ENCODE data around the gene DNASE2B. TPM values are rescaled to one million over a fixed set of nuclear protein-coding genes. Genes with fewer than 3 reads are reported as not detected.

The DNASE2B gene
- total and polyA plus RNA-seq, 2 experiments from 2014 or later = not detected

- no peaks in the 10 kb centered on the region for H3K4me1 ChIP-seq (ENCODE audit: insufficient read depth)
- no peaks in the 10 kb centered on the region for H3F3A ChIP-seq (replicated peaks; ENCODE audit: low read depth)
- H3K79me2 ChIP-seq (replicated peaks; ENCODE audit: insufficient read depth) = no peaks in the 10 kb centered on the region
- H3K36me3 ChIP-seq (ENCODE audit: insufficient read depth) = no peaks in the 10 kb centered on the region
- H3K9me2 ChIP-seq (ENCODE audit: insufficient read depth) = no peaks in the 10 kb centered on the region
- no peak overlapping the region for H2AFZ ChIP-seq
- H3K27ac Mint-ChIP-seq = no peak overlapping the region
- no peak overlapping the region for H3K4me2 ChIP-seq
- H3K27me3 Mint-ChIP-seq (ENCODE audit: insufficient read depth, low read depth, poor library complexity) = no peaks in the 10 kb centered on the region
- H3K36me3 Mint-ChIP-seq (ENCODE audit: low read depth) = no peaks in the 10 kb centered on the region
- no peaks in the 10 kb centered on the region for H4K20me1 ChIP-seq (replicated peaks; ENCODE audit: insufficient read depth)
- H3K4me3 ChIP-seq = no peak overlapping the region
- H3K9me3 Mint-ChIP-seq = no peaks in the 10 kb centered on the region
- no peaks in the 10 kb centered on the region for H3K27me3 ChIP-seq (ENCODE audit: insufficient read depth)
- no peaks in the 10 kb centered on the region for H3K4me1 Mint-ChIP-seq
- H3K27ac ChIP-seq (ENCODE audit: low read depth) = no peak overlapping the region
- TF ChIP-seq REST (IDR thresholded peaks at IDR 0.05; ENCODE audit: unreplicated experiment) = no peak
- TF ChIP-seq POLR2AphosphoS5 (IDR thresholded peaks at IDR 0.05; ENCODE audit: low read depth) = no peak
- TF ChIP-seq EZH2 (IDR thresholded peaks at IDR 0.05; ENCODE audit: low read depth, unreplicated experiment) = no peak
- TF ChIP-seq, protein P1, sequence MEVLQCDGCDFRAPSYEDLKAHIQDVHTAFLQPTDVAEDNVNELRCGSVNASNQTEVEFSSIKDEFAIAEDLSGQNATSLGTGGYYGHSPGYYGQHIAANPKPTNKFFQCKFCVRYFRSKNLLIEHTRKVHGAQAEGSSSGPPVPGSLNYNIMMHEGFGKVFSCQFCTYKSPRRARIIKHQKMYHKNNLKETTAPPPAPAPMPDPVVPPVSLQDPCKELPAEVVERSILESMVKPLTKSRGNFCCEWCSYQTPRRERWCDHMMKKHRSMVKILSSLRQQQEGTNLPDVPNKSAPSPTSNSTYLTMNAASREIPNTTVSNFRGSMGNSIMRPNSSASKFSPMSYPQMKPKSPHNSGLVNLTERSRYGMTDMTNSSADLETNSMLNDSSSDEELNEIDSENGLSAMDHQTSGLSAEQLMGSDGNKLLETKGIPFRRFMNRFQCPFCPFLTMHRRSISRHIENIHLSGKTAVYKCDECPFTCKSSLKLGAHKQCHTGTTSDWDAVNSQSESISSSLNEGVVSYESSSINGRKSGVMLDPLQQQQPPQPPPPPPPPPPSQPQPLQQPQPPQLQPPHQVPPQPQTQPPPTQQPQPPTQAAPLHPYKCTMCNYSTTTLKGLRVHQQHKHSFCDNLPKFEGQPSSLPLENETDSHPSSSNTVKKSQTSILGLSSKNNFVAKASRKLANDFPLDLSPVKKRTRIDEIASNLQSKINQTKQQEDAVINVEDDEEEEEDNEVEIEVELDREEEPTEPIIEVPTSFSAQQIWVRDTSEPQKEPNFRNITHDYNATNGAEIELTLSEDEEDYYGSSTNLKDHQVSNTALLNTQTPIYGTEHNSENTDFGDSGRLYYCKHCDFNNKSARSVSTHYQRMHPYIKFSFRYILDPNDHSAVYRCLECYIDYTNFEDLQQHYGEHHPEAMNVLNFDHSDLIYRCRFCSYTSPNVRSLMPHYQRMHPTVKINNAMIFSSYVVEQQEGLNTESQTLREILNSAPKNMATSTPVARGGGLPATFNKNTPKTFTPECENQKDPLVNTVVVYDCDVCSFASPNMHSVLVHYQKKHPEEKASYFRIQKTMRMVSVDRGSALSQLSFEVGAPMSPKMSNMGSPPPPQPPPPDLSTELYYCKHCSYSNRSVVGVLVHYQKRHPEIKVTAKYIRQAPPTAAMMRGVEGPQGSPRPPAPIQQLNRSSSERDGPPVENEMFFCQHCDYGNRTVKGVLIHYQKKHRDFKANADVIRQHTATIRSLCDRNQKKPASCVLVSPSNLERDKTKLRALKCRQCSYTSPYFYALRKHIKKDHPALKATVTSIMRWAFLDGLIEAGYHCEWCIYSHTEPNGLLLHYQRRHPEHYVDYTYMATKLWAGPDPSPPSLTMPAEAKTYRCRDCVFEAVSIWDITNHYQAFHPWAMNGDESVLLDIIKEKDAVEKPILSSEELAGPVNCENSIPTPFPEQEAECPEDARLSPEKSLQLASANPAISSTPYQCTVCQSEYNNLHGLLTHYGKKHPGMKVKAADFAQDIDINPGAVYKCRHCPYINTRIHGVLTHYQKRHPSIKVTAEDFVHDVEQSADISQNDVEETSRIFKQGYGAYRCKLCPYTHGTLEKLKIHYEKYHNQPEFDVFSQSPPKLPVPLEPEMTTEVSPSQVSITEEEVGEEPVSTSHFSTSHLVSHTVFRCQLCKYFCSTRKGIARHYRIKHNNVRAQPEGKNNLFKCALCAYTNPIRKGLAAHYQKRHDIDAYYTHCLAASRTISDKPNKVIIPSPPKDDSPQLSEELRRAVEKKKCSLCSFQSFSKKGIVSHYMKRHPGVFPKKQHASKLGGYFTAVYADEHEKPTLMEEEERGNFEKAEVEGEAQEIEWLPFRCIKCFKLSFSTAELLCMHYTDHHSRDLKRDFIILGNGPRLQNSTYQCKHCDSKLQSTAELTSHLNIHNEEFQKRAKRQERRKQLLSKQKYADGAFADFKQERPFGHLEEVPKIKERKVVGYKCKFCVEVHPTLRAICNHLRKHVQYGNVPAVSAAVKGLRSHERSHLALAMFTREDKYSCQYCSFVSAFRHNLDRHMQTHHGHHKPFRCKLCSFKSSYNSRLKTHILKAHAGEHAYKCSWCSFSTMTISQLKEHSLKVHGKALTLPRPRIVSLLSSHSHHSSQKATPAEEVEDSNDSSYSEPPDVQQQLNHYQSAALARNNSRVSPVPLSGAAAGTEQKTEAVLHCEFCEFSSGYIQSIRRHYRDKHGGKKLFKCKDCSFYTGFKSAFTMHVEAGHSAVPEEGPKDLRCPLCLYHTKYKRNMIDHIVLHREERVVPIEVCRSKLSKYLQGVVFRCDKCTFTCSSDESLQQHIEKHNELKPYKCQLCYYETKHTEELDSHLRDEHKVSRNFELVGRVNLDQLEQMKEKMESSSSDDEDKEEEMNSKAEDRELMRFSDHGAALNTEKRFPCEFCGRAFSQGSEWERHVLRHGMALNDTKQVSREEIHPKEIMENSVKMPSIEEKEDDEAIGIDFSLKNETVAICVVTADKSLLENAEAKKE (CRISPR knock-in tag; IDR thresholded peaks at IDR 0.05) = no peak
- no peak for TF ChIP-seq STAT1 (IDR thresholded peaks at IDR 0.05; ENCODE audit: unreplicated experiment)
- TF ChIP-seq ETS1 (IDR thresholded peaks at IDR 0.05) = no peak
- no peak for TF ChIP-seq JUNB (IDR thresholded peaks at IDR 0.05; ENCODE audit: unreplicated experiment)
- TF ChIP-seq ZNF331 (CRISPR knock-in tag; IDR thresholded peaks at IDR 0.05; ENCODE audit: low read depth) = no peak
- no peak for TF ChIP-seq CTCF (conservative IDR thresholded peaks at IDR 0.05; ENCODE audit: low read depth in 2 of 2)
- no peak for TF ChIP-seq NANOG (IDR thresholded peaks at IDR 0.05; ENCODE audit: borderline replicate concordance)
- no peak for TF ChIP-seq ZNF114 (CRISPR knock-in tag; IDR thresholded peaks at IDR 0.05)
- TF ChIP-seq EZH2phosphoT487 (IDR thresholded peaks at IDR 0.05; ENCODE audit: unreplicated experiment) = no peak
- TF ChIP-seq CREB1 (CRISPR knock-in tag; IDR thresholded peaks at IDR 0.05; ENCODE audit: low read depth) = no peak
- no peak for DNase-seq (ENCODE audit: low spot score)
- no peak overlapping the region for H3K4me3 Mint-ChIP-seq
- ATAC-seq = no peak
These were observed 17.1 kb downstream of the DNASE2B start for GRCh38 chr1:84415396-84415795.
